HG03045 (cell line): Measurements from ENCODE around the gene UBTD1.

ENCODE experiments used
- ATAC-seq: cut with Tn5 transposase; IDR thresholded peaks from one replicate; pipeline ENCODE4 v1.9.1; 2021; ENCODE audit warnings: mild to moderate bottlenecking, moderate library complexity; ENCODE audit not compliant: unreplicated experiment

UBTD1 gene

DNA sequence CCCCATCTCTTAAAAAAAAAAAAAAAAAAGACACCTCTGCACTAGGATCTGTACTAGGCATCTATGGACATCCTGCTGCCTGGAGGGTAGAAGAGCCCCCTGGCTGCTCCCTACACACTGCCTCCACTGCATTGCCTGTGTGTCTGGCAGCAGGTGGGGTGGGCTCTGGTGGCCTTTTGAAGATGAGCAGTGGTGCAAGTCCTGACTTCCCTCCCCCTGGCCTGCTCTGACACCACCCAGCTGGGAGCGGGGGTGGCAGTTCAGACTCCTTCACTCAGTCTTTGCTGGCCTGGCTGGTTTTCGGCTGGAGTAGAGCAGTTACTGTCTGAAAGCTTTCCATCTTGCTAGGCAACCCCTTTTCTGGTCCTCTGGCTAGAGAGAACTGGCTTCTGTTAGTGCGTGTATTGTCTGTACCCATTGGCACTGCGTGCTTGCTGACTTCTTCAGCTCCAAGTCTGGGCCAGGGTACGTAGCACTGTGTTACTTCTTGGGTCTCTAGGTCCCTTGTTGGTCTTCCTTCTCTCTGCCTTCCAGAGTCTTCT is 108.4 kb downstream of the UBTD1 start:
- no peak for ATAC-seq

- ATAC-seq: no peak
Measured at GRCh38 chr10:97608991-97609561, 110.4 kb downstream of the UBTD1 start.

- no peak for ATAC-seq
Measured at GRCh38 chr10:97611473-97611872, 112.7 kb downstream of the UBTD1 start.

DNA sequence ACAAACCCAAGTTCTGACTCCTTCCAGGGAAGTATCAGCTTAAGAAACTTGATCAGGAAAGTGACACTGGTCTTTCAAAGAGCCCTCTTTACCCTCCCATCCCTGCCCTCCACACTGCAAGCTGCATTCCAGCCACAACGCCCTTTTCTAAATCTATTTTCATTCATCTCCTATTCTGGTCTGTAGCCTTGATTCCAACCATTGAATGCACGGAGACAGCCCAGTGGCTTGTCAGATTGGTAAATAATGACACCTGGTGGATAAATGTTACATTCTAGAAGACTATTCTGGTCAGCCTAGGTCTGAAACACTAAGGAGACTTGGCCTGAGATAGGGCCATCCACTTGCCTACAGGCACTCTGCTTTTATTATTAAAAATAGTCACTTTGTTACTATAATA is 113.7 kb downstream of the UBTD1 start:
- ATAC-seq: no peak

- no peak for ATAC-seq
Measured at GRCh38 chr10:97618285-97618684, 119.6 kb downstream of the UBTD1 start.

DNA sequence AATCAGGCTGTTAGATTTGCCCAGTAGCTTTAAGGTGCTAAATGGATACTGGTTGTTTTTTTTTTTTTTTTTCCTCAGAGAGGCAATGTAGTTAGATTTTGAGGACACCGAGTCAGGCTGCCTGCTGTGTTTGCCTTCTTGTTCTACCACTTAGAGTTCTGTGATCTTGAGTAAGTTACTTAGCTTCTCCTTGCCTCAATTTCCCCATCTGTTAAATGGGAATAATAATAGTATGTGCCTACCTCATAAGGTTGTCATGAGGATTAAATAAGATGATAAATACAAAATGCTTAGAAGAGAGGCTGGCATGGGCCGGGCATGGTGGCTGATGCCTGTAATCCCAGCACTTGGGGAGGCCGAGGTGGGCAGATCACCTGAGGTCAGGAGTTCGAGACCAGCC is 120.0 kb downstream of the UBTD1 start:
- ATAC-seq: no peak
